ENCODE results near the gene TRIM10.

DNA sequence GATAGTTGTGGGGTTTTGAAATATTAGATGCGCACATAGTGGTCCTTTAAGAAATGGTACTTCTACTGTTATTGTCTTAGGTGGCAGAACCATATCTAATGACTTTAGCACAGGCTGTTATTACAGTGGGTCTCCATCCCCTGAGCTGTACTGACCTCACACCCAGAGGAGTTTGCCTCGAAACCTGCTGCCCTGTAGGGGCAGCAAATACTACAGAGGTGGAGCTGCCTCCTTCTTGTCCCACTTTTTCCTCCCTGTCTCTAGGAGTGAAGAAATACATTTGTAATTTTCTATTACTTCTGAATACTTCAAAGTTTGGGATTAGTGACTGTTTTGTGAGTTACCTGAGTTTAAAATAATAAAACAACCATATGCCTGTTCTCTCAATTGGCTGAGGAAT, 56.4 kb downstream of the TRIM10 start:
- TF ChIP-seq, protein P1, sequence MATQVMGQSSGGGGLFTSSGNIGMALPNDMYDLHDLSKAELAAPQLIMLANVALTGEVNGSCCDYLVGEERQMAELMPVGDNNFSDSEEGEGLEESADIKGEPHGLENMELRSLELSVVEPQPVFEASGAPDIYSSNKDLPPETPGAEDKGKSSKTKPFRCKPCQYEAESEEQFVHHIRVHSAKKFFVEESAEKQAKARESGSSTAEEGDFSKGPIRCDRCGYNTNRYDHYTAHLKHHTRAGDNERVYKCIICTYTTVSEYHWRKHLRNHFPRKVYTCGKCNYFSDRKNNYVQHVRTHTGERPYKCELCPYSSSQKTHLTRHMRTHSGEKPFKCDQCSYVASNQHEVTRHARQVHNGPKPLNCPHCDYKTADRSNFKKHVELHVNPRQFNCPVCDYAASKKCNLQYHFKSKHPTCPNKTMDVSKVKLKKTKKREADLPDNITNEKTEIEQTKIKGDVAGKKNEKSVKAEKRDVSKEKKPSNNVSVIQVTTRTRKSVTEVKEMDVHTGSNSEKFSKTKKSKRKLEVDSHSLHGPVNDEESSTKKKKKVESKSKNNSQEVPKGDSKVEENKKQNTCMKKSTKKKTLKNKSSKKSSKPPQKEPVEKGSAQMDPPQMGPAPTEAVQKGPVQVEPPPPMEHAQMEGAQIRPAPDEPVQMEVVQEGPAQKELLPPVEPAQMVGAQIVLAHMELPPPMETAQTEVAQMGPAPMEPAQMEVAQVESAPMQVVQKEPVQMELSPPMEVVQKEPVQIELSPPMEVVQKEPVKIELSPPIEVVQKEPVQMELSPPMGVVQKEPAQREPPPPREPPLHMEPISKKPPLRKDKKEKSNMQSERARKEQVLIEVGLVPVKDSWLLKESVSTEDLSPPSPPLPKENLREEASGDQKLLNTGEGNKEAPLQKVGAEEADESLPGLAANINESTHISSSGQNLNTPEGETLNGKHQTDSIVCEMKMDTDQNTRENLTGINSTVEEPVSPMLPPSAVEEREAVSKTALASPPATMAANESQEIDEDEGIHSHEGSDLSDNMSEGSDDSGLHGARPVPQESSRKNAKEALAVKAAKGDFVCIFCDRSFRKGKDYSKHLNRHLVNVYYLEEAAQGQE (IDR thresholded peaks at IDR 0.05; ENCODE audit: low read depth), result no peak
- no peak for TF ChIP-seq CREB1 (IDR thresholded peaks at IDR 0.05; ENCODE audit: low read depth)
- no peak for TF ChIP-seq NFIC (IDR thresholded peaks at IDR 0.05)
- TF ChIP-seq EP300 (IDR thresholded peaks at IDR 0.05; ENCODE audit: borderline replicate concordance), result no peak
- no peak for TF ChIP-seq TAF1 (IDR thresholded peaks at IDR 0.05; ENCODE audit: low read depth)
- TF ChIP-seq RAD21 (IDR thresholded peaks at IDR 0.05; ENCODE audit: low read depth), result no peak
- TF ChIP-seq FOXM1 (IDR thresholded peaks at IDR 0.05; ENCODE audit: borderline replicate concordance, low read depth), result no peak
- TF ChIP-seq TEAD4 (IDR thresholded peaks at IDR 0.05), result no peak
- TF ChIP-seq CEBPB (IDR thresholded peaks at IDR 0.05), result no peak
- TF ChIP-seq YY1 (IDR thresholded peaks at IDR 0.05; ENCODE audit: low read depth), result no peak
- TF ChIP-seq, protein P2, sequence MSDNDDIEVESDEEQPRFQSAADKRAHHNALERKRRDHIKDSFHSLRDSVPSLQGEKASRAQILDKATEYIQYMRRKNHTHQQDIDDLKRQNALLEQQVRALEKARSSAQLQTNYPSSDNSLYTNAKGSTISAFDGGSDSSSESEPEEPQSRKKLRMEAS (IDR thresholded peaks at IDR 0.05), result no peak
- TF ChIP-seq, protein P3, sequence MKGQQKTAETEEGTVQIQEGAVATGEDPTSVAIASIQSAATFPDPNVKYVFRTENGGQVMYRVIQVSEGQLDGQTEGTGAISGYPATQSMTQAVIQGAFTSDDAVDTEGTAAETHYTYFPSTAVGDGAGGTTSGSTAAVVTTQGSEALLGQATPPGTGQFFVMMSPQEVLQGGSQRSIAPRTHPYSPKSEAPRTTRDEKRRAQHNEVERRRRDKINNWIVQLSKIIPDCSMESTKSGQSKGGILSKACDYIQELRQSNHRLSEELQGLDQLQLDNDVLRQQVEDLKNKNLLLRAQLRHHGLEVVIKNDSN (IDR thresholded peaks at IDR 0.05), result no peak
- no peak for TF ChIP-seq EGR1 (IDR thresholded peaks at IDR 0.05)

Measured in Ishikawa (cell line).